Activated naive CD8-positive, alpha-beta T cell treated with anti-CD3 and anti-CD28 coated beads, Interleukin-2, amount 50 U/mL, for 16 hours (primary cell): ENCODE results near the gene SPRYD3.

Experiments
- DNase-seq: peaks from one replicate; pipeline ENCODE4 v3.0.0-alpha.2; 2020; ENCODE audit warnings: low read depth, low spot score

The SPRYD3 gene

GRCh38 chr12:53063708-53064612, 15.2 kb downstream of the SPRYD3 start:
- DNase-seq, result no peak

GRCh38 chr12:53062977-53063707, 16.0 kb downstream of the SPRYD3 start:
- DNase-seq, result no peak

DNA sequence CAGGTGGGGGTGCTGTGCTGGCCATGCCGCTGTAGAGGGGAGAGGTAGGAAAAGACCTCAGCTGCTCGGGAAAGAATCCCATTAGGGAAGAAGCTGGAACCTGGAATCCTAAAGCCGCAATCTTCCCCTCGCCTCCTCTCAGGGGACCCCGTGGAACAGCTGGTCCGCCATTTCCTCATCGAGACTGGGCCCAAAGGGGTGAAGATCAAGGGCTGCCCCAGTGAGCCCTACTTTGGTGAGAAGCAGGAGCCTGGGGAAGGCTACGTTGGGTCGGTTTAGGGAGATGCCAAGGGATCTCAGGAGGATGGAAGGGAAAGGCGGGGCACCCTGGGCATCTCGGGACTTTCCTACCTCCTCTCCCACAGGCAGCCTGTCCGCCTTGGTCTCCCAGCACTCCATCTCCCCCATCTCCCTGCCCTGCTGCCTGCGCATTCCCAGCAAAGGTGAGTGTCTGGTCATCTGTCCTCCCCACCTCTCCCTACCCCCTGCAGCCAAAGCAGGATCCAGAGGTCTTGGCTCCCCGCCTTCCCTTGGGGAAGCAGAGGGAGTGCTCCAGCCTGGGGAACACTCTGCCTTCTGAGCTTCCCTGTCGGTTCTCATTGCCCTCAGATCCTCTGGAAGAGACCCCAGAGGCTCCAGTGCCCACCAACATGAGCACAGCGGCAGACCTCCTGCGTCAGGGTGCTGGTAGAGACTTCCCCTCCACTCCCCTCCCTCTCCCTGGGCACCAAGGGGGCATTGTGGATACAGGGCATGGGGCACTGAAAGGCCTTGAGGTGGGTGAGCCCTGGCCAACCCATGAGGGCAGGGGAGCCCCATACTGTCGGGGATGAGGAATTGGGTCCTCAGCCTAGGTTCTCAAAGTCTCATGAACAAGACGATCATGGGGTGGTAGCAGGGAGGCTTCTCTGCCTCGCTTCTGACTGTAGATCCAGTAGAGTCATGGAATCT, 16.9 kb downstream of the SPRYD3 start:
- no peak for DNase-seq

DNA sequence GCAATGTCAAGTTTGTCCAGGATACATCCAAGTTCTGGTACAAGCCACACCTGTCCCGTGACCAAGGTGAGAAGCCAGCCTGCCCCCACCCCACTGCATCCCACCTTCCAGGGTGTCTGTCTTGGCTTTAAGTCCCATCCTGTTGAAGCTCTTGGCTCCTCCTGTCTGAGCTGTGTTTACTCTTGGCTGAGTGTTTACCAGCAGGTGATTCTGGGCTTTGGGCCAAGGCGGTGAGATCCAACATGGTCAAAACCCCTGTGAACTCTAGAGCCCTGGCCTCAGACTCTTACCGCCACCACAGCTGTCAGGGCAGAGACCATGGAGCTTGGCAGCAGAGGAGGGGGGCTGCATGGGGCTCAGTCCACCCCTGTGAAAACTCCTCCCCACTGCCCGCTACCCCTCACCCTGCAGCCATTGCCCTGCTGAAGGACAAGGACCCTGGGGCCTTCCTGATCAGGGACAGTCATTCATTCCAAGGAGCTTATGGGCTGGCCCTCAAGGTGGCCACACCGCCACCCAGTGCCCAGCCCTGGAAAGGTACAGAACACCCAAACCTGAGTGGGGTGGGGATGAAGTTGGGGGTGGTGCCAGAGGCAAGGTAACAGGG, 17.7 kb downstream of the SPRYD3 start:
- DNase-seq, result no peak

- DNase-seq, result no peak
These were observed 18.4 kb downstream of the SPRYD3 start for GRCh38 chr12:53060721-53061276.

GRCh38 chr12:53060064-53060720, 19.0 kb downstream of the SPRYD3 start:
- DNase-seq, result no peak

DNA sequence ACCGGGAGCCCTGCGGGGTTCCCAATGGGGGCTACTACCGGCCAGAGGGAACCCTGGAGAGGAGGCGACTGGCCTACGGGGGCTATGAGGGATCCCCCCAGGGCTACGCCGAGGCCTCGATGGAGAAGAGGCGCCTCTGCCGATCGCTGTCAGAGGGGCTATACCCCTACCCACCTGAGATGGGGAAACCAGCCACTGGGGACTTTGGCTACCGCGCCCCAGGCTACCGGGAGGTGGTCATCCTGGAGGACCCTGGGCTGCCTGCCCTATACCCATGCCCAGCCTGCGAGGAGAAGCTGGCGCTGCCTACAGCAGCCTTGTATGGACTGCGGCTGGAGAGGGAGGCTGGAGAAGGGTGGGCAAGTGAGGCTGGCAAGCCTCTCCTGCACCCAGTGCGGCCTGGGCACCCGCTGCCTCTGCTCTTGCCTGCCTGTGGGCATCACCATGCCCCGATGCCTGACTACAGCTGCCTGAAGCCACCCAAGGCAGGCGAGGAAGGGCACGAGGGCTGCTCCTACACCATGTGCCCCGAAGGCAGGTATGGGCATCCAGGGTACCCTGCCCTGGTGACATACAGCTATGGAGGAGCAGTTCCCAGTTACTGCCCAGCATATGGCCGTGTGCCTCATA, 19.6 kb downstream of the SPRYD3 start:
- DNase-seq, result no peak

DNA sequence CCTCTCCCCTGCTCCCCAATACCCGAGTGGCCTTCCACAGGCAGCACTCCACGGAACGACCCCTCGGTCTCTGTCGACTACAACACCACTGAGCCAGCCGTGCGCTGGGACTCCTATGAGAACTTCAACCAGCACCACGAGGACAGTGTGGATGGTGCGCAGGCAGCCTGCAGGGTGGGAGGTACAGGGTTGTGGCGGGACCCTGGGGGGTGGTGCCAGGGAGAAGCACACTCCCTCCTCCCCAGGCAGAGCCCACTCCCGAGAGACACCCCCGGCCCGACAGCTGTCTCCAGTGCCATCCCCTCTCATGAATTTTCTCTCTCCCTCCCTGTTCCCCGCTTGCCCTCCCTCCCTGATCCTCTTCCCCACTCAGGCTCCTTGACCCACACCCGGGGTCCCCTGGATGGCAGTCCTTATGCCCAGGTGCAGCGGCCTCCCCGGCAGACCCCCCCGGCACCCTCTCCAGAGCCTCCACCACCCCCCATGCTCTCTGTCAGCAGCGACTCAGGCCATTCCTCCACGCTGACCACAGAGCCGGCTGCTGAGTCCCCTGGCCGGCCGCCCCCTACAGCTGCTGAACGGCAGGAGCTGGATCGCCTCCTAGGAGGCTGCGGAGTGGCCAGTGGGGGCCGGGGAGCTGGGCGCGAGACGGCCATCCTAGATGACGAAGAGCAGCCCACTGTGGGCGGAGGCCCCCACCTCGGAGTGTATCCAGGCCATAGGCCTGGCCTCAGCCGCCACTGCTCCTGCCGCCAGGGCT, 20.3 kb downstream of the SPRYD3 start:
- no peak for DNase-seq

DNA sequence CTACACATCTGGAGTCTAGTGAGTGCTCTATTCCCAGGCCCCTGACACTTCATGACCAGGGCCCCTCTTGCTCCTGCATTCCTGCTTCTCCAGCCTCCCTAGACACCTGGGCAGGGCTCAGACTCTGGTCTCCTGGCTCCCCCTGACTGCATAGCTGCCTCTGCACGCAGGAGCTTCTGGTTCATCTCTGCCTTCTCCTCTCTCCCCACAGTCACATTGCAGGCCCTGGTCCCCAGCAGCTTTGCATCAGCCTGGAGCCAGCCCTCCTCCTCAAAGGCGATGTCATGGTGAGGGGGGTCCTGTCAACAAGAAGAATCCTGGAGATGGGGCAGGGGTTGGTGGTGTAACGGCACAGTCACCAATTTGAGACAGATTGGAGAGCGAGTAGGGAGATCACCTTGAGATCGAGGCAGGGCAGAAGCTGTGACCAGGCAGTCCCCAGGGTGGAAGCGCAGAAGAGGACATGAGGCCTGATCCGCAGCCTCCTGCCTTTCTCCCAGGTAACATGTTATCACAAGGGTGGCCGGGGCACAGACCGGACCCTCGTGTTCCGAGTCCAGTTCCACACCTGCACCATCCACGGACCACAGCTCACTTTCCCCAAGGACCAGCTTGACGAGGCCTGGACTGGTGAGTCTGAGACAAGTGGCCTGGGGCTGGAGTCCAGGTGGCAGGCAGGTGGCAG, 21.2 kb downstream of the SPRYD3 start:
- DNase-seq, result no peak

GRCh38 chr12:53056901-53057300, 22.3 kb downstream of the SPRYD3 start:
- DNase-seq, result no peak

GRCh38 chr12:53056296-53056695, 22.9 kb downstream of the SPRYD3 start:
- DNase-seq, result no peak

GRCh38 chr12:53055471-53056266, 23.5 kb downstream of the SPRYD3 start:
- no peak for DNase-seq

- peak; percentile 90 for DNase-seq
These were observed 24.9 kb downstream of the SPRYD3 start for GRCh38 chr12:53054112-53054878.

DNA sequence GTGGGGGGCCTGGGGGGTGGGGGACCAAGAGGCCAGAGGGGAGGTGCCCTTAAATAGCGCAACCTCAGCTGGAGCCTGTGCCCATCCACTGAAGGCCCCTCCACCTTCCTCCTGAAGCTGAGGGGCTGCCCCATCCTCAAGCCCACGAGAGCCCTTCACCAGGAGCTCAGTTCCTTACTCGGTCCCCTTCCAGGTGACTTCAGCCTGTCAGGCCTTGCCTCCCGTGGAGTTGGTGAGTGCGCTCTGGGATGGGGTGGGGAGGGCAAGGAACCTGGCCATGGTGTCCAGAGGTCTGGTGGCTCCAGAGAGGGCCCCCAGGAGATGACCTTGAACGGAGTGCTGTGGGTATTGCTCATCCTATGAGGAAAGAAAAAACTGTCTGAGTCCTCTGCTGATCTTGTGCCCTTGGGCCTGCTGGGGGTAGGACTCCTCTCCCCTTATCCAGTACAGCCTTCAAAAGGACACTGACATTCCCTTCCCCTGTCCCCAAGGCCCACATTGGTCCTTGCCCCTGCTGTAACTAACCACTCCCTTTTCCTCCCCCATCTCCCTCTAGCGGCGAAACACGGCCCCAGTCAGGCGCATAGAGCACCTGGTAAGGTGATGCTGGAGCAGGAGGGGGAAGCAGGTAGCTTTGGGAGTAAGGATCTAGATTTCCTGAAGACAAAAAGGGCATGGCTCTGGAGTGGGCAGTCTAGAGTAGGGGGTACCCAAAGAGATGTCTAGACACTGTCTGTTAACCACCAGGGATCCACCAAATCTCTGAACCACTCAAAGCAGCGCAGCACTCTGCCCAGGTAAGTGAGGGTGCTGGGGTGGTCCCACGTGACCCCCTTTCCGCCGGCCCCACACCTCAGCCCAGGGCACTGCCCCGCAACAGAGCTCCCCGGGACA, 25.7 kb downstream of the SPRYD3 start:
- DNase-seq, result no peak

- no peak for DNase-seq
These were observed 26.6 kb downstream of the SPRYD3 start for GRCh38 chr12:53052419-53053217.
